RWPE2 (cell line): Measurements from ENCODE around the gene HIPK2.

ENCODE experiments used
- ATAC-seq: fragments of 200-7000 bp; cut with Tn5 transposase; 3 replicates; pipeline ENCODE4 v1.9.1; 2021; ENCODE audit warnings: low read depth
- DNase-seq: peaks from one replicate; pipeline ENCODE4 v3.0.0-alpha.2; 2020; ENCODE audit warnings: low spot score
- H3K27ac ChIP-seq: fragments of 450-650 bp; 2 replicates; pipeline ENCODE4 v1.5.1; 2017; ENCODE audit warnings: mild to moderate bottlenecking; ENCODE audit not compliant: poor library complexity, severe bottlenecking
- H3K27me3 ChIP-seq: fragments of 250-450 bp; sonication (Bioruptor Pico); 2 replicates; pipeline ENCODE4 v1.5.1; 2021; ENCODE audit warnings: mild to moderate bottlenecking, moderate library complexity; ENCODE audit not compliant: insufficient read depth, poor library complexity, severe bottlenecking
- H3K36me3 ChIP-seq: fragments of 250-450 bp; sonication (Bioruptor Pico); 2 replicates; pipeline ENCODE4 v1.5.1; 2020; ENCODE audit warnings: low read depth, mild to moderate bottlenecking, moderate library complexity
- H3K4me1 ChIP-seq: fragments of 250-450 bp; sonication (Bioruptor Pico); 2 replicates; pipeline ENCODE4 v1.5.1; 2021; ENCODE audit warnings: mild to moderate bottlenecking, moderate library complexity; ENCODE audit not compliant: insufficient read depth, poor library complexity, severe bottlenecking
- H3K4me3 ChIP-seq: fragments of 250-450 bp; sonication (Bioruptor Pico); 2 replicates; pipeline ENCODE4 v1.5.1; 2021; ENCODE audit warnings: mild to moderate bottlenecking, moderate library complexity; ENCODE audit not compliant: severe bottlenecking
- H3K9me3 ChIP-seq: fragments of 250-450 bp; sonication (Bioruptor Pico); 2 replicates; pipeline ENCODE4 v1.5.1; 2021; ENCODE audit warnings: mild to moderate bottlenecking, moderate library complexity; ENCODE audit not compliant: severe bottlenecking
- CTCF ChIP-seq: fragments of 450-650 bp; IDR thresholded peaks from one replicate; pipeline ENCODE4 v1.5.1; 2017; ENCODE audit warnings: mild to moderate bottlenecking, moderate library complexity; ENCODE audit not compliant: poor library complexity, severe bottlenecking

HIPK2 gene

GRCh38 chr7:139744768-139745677 lies 32.8 kb downstream of the HIPK2 start:
- peaks cover 23% of the 10 kb centered on the region for H3K4me1 ChIP-seq
- ATAC-seq, result no peak
- no peak for TF ChIP-seq CTCF

GRCh38 chr7:139743967-139744767 lies 33.6 kb downstream of the HIPK2 start:
- no peak for ATAC-seq
- H3K9me3 ChIP-seq, result no peaks in the 10 kb centered on the region
- DNase-seq, result no peak
- H3K4me1 ChIP-seq, result peaks cover 31% of the 10 kb centered on the region
- H3K27me3 ChIP-seq, result no peaks in the 10 kb centered on the region
- 0 out of 2 replicates have a peak, but pooled peaks cover 4% of the 10 kb centered on the region for H3K36me3 ChIP-seq
- no peak overlapping the region for H3K27ac ChIP-seq
- no peak overlapping the region for H3K4me3 ChIP-seq
- TF ChIP-seq CTCF, result no peak

More at GRCh38 chr7:139744768-139745677, 32.8 kb downstream of the HIPK2 start:
- no peak for DNase-seq
- H3K27ac ChIP-seq, result no peak overlapping the region
- H3K27me3 ChIP-seq, result no peaks in the 10 kb centered on the region
- no peak overlapping the region for H3K4me3 ChIP-seq
- H3K36me3 ChIP-seq, result 0 out of 2 replicates have a peak, but pooled peaks cover 4% of the 10 kb centered on the region
- H3K9me3 ChIP-seq, result no peaks in the 10 kb centered on the region

GRCh38 chr7:139743267-139743966 lies 34.4 kb downstream of the HIPK2 start:
- Histone ChIP-seq H3K36me3 (0 out of 2 replicates have a peak, but pooled peaks cover 4% of the 10 kb centered on the region), H3K4me3 (no peak overlapping the region), H3K27me3 (no peaks in the 10 kb centered on the region), H3K27ac (no peak overlapping the region), H3K9me3 (no peaks in the 10 kb centered on the region), H3K4me1 (peaks cover 38% of the 10 kb centered on the region)
- TF ChIP-seq CTCF, result no peak
- no peak for DNase-seq
- ATAC-seq, result no peak

GRCh38 chr7:139741789-139742344 lies 35.9 kb downstream of the HIPK2 start:
- Histone ChIP-seq H3K4me3 (no peak overlapping the region), H3K27ac (no peak overlapping the region), H3K36me3 (0 out of 2 replicates have a peak, but pooled peaks cover 4% of the 10 kb centered on the region), H3K27me3 (no peaks in the 10 kb centered on the region), H3K9me3 (no peaks in the 10 kb centered on the region), H3K4me1 (peaks cover 52% of the 10 kb centered on the region)
- ATAC-seq (no peak), DNase-seq (no peak)
- TF ChIP-seq CTCF, result no peak
